Esophagus squamous epithelium (tissue), 4 donors: ENCODE results near the gene SMIM38.

Experiments used
- POLR2A ChIP-seq, 4 donors: fragments of 450-650 bp; IDR thresholded peaks; one replicate each; pipeline ENCODE4 v1.6.1; 2017; ENCODE audit warnings: antibody characterized with exemption in 4 of 4, mild to moderate bottlenecking in 4 of 4, moderate library complexity in 3 of 4
- TF ChIP-seq, protein P1 (sequence below), 6 experiments: fragments of 450-650 bp in 4 of 6; fragments of 200-600 bp in 2 of 6; sonication (generic) in 2 of 6; IDR thresholded peaks; one replicate each; pipeline ENCODE4 v1.5.1; 2016 to 2019; ENCODE audit warnings: antibody characterized with exemption in 6 of 6, mild to moderate bottlenecking in 4 of 6, moderate library complexity in 4 of 6

DNA sequence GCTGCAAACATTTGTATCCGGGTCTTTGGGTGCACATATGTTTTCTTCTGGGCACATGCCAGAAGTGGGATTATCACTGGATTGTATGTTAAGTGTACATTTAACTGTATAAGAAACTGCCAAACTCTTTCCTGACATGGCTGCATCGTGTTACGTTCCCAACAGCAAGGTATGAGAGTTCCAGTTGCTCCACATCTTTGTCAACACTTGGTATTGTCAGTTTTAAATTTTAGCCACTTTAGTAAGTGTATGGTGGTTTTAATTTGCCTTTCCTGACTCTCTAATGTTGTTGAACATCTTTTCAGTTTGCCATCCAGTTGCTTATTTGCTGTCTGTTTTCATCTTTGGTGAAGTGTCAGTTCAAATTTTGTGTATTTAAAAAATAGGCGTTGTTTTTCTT, 22.5 kb upstream of the SMIM38 start:
- TF ChIP-seq, protein P1, sequence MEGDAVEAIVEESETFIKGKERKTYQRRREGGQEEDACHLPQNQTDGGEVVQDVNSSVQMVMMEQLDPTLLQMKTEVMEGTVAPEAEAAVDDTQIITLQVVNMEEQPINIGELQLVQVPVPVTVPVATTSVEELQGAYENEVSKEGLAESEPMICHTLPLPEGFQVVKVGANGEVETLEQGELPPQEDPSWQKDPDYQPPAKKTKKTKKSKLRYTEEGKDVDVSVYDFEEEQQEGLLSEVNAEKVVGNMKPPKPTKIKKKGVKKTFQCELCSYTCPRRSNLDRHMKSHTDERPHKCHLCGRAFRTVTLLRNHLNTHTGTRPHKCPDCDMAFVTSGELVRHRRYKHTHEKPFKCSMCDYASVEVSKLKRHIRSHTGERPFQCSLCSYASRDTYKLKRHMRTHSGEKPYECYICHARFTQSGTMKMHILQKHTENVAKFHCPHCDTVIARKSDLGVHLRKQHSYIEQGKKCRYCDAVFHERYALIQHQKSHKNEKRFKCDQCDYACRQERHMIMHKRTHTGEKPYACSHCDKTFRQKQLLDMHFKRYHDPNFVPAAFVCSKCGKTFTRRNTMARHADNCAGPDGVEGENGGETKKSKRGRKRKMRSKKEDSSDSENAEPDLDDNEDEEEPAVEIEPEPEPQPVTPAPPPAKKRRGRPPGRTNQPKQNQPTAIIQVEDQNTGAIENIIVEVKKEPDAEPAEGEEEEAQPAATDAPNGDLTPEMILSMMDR (IDR thresholded peaks at IDR 0.05) = no peak
- TF ChIP-seq POLR2A (IDR thresholded peaks at IDR 0.05) = no peak
